Ascending aorta (tissue), 2 donors: ENCODE results near the gene ALKBH5. TPM values are rescaled to one million over a fixed set of nuclear protein-coding genes. Genes with fewer than 3 reads are reported as not detected.

ENCODE experiments used
- DNase-seq, 2 donors: peaks; one replicate each; pipeline ENCODE4 v3.0.0-alpha.2; 2019; ENCODE audit warnings: low spot score in 2 of 2
- H3K27ac ChIP-seq, 2 donors: fragments of 200-600 bp; sonication (generic); one replicate each; pipeline ENCODE4 v1.5.1; 2016 to 2017; ENCODE audit warnings: mild to moderate bottlenecking in 1 of 2
- H3K27me3 ChIP-seq: fragments of 200-600 bp; sonication (generic); one replicate; pipeline ENCODE4 v1.5.1; 2017
- H3K36me3 ChIP-seq, 2 donors: fragments of 200-600 bp; sonication (generic); one replicate each; pipeline ENCODE4 v1.5.1; 2016
- H3K4me1 ChIP-seq, 2 donors: fragments of 200-600 bp; sonication (generic); one replicate each; pipeline ENCODE4 v1.5.1; 2016 to 2017; ENCODE audit warnings: mild to moderate bottlenecking in 1 of 2
- H3K4me3 ChIP-seq, 2 donors: fragments of 200-600 bp; sonication (generic); one replicate each; pipeline ENCODE4 v1.5.1; 2016 to 2017; ENCODE audit warnings: mild to moderate bottlenecking in 1 of 2
- H3K9me3 ChIP-seq, 2 donors: fragments of 200-600 bp; sonication (generic); one replicate each; pipeline ENCODE4 v1.5.1; 2016
- intact Hi-C: fragments of 100-400 bp; cut with DNase I; formaldehyde crosslinking; loops from one replicate; pipeline ENCODE4 v1.15.1; 2023
- total RNA-seq: library from RNA; depleted of rRNA; stranded (reverse); fragments of >200 nt; gene quantifications from one replicate; pipeline ENCODE4 v1.1.0, GENCODE V29; 2016
- TF ChIP-seq, protein P1 (sequence below), 3 experiments: fragments of 200-600 bp in 2 of 3; fragments of 450-650 bp in 1 of 3; sonication (generic) in 2 of 3; IDR thresholded peaks; one replicate each; pipeline ENCODE4 v1.5.1; 2016 to 2019; ENCODE audit warnings: antibody characterized with exemption in 3 of 3, mild to moderate bottlenecking in 1 of 3, moderate library complexity in 1 of 3

Gene ALKBH5
- total RNA-seq = 73.4 TPM

DNA sequence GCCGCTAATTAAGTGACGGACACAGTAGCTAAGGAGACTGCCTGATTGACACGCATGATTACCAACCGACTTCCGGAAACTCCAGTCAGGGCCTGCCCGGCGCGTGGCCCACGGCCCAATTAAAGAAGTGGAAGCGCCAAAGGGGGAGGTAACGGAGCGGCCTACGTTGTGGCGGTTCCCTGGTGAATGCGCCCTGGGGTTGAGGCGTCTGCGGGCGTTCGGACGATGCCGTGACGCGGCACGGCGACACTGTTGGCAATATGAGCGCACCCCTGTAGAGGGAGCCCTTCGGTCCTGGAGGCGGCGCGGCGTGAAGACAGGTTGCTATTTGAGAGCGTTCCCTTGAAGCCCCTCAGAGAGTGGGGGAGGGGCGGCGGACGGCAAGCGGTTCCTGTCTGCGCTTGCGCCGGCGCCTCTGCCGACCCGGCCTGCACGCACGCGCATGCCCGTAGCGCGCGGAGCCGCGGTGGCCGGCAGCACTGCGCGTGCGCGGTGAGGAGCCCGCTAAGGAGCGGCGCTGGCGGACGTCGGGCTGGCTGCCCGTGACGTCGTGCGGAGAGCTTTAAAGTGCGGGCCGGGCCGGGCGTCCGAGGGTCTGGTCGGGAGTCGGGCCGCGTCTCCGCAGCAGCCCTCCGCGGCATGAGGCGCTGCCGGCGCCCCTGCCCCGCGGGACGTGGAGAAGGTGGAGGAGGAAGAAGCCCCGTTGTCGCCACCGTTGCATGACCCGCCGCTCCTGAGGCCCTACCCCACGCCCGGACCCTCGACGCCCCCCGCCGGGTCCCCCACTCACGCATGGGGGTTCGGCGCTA lies at the start of gene ALKBH5:
TSS of gene ALKBH5 (plus strand) at position 495 of the 809 bp plus-strand sequence. CDS start 416 bp downstream, outside the sequence.
- Histone ChIP-seq H3K27me3 (no peaks in the 10 kb centered on the region), H3K27ac (peak within 1 kb of the TSS; percentile 97 to 99), H3K4me3 (peak within 1 kb of the TSS; percentile 86 to 96), H3K9me3 (no peaks in the 10 kb centered on the region), H3K4me1 (peaks cover 20 to 24% of the 10 kb centered on the region in 2 donors), H3K36me3 (no peaks in the 10 kb centered on the region)
- intact Hi-C loops = loop anchor here (1.0 to 10.0 kb wide), 9 partner anchors 25 to 489 kb away; partner anchors contain the start of genes ATPAF2, DRC3, DRG2 and FLII
- TF ChIP-seq, protein P1, sequence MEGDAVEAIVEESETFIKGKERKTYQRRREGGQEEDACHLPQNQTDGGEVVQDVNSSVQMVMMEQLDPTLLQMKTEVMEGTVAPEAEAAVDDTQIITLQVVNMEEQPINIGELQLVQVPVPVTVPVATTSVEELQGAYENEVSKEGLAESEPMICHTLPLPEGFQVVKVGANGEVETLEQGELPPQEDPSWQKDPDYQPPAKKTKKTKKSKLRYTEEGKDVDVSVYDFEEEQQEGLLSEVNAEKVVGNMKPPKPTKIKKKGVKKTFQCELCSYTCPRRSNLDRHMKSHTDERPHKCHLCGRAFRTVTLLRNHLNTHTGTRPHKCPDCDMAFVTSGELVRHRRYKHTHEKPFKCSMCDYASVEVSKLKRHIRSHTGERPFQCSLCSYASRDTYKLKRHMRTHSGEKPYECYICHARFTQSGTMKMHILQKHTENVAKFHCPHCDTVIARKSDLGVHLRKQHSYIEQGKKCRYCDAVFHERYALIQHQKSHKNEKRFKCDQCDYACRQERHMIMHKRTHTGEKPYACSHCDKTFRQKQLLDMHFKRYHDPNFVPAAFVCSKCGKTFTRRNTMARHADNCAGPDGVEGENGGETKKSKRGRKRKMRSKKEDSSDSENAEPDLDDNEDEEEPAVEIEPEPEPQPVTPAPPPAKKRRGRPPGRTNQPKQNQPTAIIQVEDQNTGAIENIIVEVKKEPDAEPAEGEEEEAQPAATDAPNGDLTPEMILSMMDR (IDR thresholded peaks at IDR 0.05) = peak in 2 of 3 experiments; percentile 10 to 25
- DNase-seq = peak; percentile 96 to 99

DNA sequence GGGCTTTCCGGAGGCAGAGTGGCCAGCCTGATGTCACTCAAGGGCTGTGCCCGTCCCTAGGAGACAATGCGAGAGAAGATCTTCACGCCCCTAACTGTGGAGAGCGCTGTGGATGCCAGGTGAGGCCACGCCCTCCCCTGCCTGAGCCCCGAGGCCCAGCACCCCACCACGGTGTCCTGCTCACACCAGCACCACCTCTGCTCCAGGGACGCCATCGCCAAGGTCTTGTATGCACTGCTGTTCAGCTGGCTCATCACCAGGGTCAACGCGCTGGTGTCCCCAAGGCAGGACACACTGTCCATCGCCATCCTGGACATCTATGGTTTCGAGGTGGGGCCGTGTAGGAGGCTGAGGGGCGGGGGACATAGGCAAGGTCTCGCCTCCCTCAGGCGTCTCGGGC lies 47.3 kb upstream of the ALKBH5 start:
- TF ChIP-seq, protein P1 (IDR thresholded peaks at IDR 0.05) = no peak
- no peak overlapping the region for H3K27ac ChIP-seq
- DNase-seq = no peak
- H3K36me3 ChIP-seq = no peaks in the 10 kb centered on the region
- H3K9me3 ChIP-seq = no peaks in the 10 kb centered on the region
- H3K27me3 ChIP-seq = no peaks in the 10 kb centered on the region
- H3K4me1 ChIP-seq = peaks cover 0 to 2% of the 10 kb centered on the region in 2 donors
- H3K4me3 ChIP-seq = no peak overlapping the region
- intact Hi-C loops = no loop called here

DNA sequence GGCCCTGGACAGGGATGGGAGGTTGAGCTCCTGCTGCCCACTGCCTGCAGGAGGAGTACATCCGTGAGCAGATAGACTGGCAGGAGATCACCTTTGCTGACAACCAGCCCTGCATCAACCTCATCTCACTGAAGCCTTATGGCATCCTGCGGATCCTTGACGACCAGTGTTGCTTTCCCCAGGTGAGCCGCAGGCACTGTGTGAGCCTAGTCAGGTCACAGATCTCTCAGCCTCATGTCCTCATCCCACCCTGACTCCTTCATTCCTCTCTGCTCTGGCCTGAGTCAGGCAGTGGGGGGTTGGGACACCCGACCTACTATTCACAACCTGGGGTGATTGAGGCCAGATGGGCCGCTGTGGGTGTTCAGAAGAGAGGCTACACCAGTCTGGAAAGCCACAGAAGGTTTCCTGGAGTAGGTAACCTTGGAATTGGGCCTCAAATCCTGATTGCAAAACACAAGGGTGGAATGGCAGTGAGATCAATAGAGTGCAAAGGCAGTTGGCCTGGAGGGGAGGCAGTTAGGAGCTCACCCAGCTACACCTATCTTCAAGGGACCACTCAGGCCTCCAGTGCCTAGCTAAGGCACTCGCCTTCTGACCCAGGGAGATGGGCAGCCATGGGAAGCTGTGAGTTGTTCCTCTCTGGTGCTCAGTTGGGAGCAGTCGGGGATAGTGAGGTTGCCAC lies 45.4 kb upstream of the ALKBH5 start:
- H3K4me1 ChIP-seq = peaks cover 0 to 2% of the 10 kb centered on the region in 2 donors
- no peaks in the 10 kb centered on the region for H3K36me3 ChIP-seq
- H3K27me3 ChIP-seq = no peaks in the 10 kb centered on the region
- H3K4me3 ChIP-seq = no peak overlapping the region
- intact Hi-C loops = no loop called here
- no peak for DNase-seq
- no peak overlapping the region for H3K27ac ChIP-seq
- no peaks in the 10 kb centered on the region for H3K9me3 ChIP-seq
- TF ChIP-seq, protein P1 (IDR thresholded peaks at IDR 0.05) = no peak

DNA sequence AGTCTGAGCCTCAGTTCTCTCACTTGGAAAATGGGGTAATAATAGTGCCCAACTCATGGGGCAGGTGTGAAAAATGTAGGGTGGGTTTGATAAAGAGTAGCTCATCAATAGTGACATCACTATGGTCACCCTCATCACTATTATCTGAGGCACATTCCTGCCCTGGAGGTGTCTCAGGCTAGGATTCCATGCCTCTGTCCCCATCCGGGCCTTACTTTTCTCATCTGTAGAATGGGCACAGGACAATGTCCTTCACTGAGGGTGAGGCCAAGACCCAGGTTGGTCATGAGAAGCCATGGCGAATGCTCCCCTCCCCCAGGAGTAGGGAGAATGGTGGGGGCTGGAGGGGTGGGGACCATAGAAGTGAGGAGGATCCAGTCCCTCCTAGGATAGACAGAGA lies 44.5 kb upstream of the ALKBH5 start:
- no peaks in the 10 kb centered on the region for H3K27me3 ChIP-seq
- DNase-seq = no peak
- intact Hi-C loops = no loop called here

DNA sequence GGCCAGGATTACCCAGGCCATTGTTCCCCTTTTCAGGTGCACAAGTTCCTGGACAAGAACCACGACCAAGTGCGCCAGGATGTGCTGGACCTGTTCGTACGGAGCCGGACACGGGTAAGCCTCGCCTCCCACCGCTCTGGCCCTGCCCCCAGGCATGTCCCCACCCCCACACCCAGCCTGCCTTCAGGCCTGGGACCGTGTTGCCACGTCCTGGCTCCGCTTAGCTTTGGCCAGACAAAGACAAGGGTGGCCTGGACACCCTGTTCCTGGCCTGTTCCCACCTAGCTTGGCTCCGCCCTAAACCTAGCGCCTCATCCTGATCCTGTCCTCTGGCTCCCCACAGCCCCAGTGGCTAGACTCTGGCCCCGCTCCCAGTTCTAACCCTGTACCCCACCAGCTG lies 44.1 kb upstream of the ALKBH5 start:
- Histone ChIP-seq H3K4me3 (no peak overlapping the region), H3K4me1 (peaks cover 0 to 2% of the 10 kb centered on the region in 2 donors), H3K9me3 (no peaks in the 10 kb centered on the region), H3K27ac (no peak overlapping the region), H3K27me3 (no peaks in the 10 kb centered on the region), H3K36me3 (no peaks in the 10 kb centered on the region)
- TF ChIP-seq, protein P1 (IDR thresholded peaks at IDR 0.05) = no peak
- intact Hi-C loops = no loop called here
- DNase-seq = no peak

More for the DNA sequence above, 44.5 kb upstream of the ALKBH5 start:
- Histone ChIP-seq H3K4me1 (peaks cover 0 to 2% of the 10 kb centered on the region in 2 donors), H3K27ac (no peak overlapping the region), H3K36me3 (no peaks in the 10 kb centered on the region), H3K4me3 (no peak overlapping the region), H3K9me3 (no peaks in the 10 kb centered on the region)
- TF ChIP-seq, protein P1 (IDR thresholded peaks at IDR 0.05) = no peak
